HL-60 (cell line): ENCODE measurements around the gene ZNF408.

Experiments
- GABPA ChIP-seq: IDR thresholded peaks from 2 replicates; pipeline ENCODE4 v1.6.1; 2012; ENCODE audit warnings: low read depth
- TF ChIP-seq, protein P1 (sequence below): IDR thresholded peaks from one replicate; pipeline ENCODE4 v1.5.1; 2011; ENCODE audit warnings: low read length, control low read depth, inconsistent platforms; ENCODE audit not compliant: insufficient read depth

DNA sequence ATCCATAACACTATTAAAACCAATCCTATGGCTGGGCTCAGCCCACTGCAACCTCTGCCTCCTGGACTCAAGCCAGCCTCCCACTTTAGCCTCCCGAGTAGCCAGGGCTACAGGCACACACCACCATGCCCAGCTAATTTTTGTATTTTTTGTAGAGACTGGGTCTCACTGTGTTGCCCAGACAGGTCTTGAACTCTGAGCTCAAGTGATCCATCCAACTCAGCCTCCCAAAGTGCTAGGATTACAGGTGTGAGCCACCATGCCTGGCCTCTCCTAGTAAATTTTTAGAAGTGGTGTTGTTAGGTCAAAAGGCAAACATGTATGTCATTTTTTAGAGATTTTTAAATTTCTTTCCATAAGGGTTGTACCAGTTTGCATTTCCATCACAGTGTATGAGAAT, 32.4 kb downstream of the ZNF408 start:
- TF ChIP-seq, protein P1, sequence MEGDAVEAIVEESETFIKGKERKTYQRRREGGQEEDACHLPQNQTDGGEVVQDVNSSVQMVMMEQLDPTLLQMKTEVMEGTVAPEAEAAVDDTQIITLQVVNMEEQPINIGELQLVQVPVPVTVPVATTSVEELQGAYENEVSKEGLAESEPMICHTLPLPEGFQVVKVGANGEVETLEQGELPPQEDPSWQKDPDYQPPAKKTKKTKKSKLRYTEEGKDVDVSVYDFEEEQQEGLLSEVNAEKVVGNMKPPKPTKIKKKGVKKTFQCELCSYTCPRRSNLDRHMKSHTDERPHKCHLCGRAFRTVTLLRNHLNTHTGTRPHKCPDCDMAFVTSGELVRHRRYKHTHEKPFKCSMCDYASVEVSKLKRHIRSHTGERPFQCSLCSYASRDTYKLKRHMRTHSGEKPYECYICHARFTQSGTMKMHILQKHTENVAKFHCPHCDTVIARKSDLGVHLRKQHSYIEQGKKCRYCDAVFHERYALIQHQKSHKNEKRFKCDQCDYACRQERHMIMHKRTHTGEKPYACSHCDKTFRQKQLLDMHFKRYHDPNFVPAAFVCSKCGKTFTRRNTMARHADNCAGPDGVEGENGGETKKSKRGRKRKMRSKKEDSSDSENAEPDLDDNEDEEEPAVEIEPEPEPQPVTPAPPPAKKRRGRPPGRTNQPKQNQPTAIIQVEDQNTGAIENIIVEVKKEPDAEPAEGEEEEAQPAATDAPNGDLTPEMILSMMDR: no peak
- TF ChIP-seq GABPA: no peak
